Liver (tissue), 9 donors: ENCODE measurements around the gene WDR19. TPM values are rescaled to one million over a fixed set of nuclear protein-coding genes. Genes with fewer than 3 reads are reported as not detected.

ENCODE experiments used
- DNase-seq: peaks from one replicate; pipeline ENCODE4 v3.0.0-alpha.2; 2017; ENCODE audit warnings: low spot score
- H3K27ac ChIP-seq, 2 donors: one replicate each; pipeline ENCODE4 v1.7.0; 2013; ENCODE audit warnings: inconsistent platforms in 2 of 2, low read length in 2 of 2, control low read depth in 1 of 2, low read depth in 1 of 2, mild to moderate bottlenecking in 1 of 2
- H3K27me3 ChIP-seq, 4 donors: one replicate each; pipeline versions ENCODE4 v1.6.1 to v1.7.0; 2013; ENCODE audit warnings: low read length in 3 of 4, inconsistent platforms in 1 of 4, mild to moderate bottlenecking in 1 of 4, moderate library complexity in 1 of 4; ENCODE audit not compliant: control insufficient read depth in 4 of 4, insufficient read depth in 4 of 4
- H3K36me3 ChIP-seq, 4 donors: one replicate each; pipeline versions ENCODE4 v1.6.1 to v1.7.0; 2013; ENCODE audit warnings: low read length in 3 of 4, mild to moderate bottlenecking in 3 of 4, low read depth in 1 of 4, moderate library complexity in 1 of 4; ENCODE audit not compliant: control insufficient read depth in 4 of 4, insufficient read depth in 3 of 4
- H3K4me1 ChIP-seq, 4 donors: one replicate each; pipeline versions ENCODE4 v1.6.1 to v1.7.0; 2013; ENCODE audit warnings: low read length in 3 of 4, mild to moderate bottlenecking in 3 of 4, moderate library complexity in 1 of 4; ENCODE audit not compliant: control insufficient read depth in 4 of 4, insufficient read depth in 4 of 4
- H3K4me3 ChIP-seq, 3 donors: one replicate each; pipeline versions ENCODE4 v1.6.1 to v1.7.0; 2013; ENCODE audit warnings: low read length in 3 of 3, control low read depth in 1 of 3, low read depth in 1 of 3, mild to moderate bottlenecking in 1 of 3
- H3K9ac ChIP-seq, 2 donors: one replicate each; pipeline ENCODE4 v1.7.0; 2013; ENCODE audit warnings: low read length in 2 of 2, mild to moderate bottlenecking in 2 of 2, moderate library complexity in 2 of 2, control low read depth in 1 of 2, low read depth in 1 of 2
- H3K9me3 ChIP-seq, 4 donors: one replicate each; pipeline versions ENCODE4 v1.6.1 to v1.7.0; 2013; ENCODE audit warnings: low read length in 3 of 4; ENCODE audit not compliant: control insufficient read depth in 4 of 4
- EGR1 ChIP-seq, 2 donors: IDR thresholded peaks; 2 replicates each; pipeline ENCODE4 v1.6.1; 2016 to 2018; ENCODE audit warnings: antibody characterized with exemption in 2 of 2, low read depth in 2 of 2
- FOXA1 ChIP-seq: IDR thresholded peaks from 2 replicates; pipeline ENCODE4 v1.6.1; 2016; ENCODE audit warnings: antibody characterized with exemption
- FOXA2 ChIP-seq: IDR thresholded peaks from 2 replicates; pipeline ENCODE4 v1.6.1; 2016; ENCODE audit warnings: antibody characterized with exemption
- GABPA ChIP-seq, 2 donors: IDR thresholded peaks in 1 of 2; conservative IDR thresholded peaks in 1 of 2; 2 replicates each; pipeline ENCODE4 v1.6.1; 2016; ENCODE audit warnings: antibody characterized with exemption in 2 of 2, mild to moderate bottlenecking in 1 of 2, moderate library complexity in 1 of 2
- HNF4A ChIP-seq, 2 donors: conservative IDR thresholded peaks; 2 replicates each; pipeline ENCODE4 v1.6.1; 2016; ENCODE audit warnings: antibody characterized with exemption in 2 of 2, mild to moderate bottlenecking in 2 of 2
- HNF4G ChIP-seq: IDR thresholded peaks from 2 replicates; pipeline ENCODE4 v1.6.1; 2016; ENCODE audit warnings: antibody characterized with exemption
- JUND ChIP-seq, 2 donors: IDR thresholded peaks; 2 replicates each; pipeline ENCODE4 v1.6.1; 2016; ENCODE audit warnings: antibody characterized with exemption in 2 of 2
- NR2F2 ChIP-seq: IDR thresholded peaks from 2 replicates; pipeline ENCODE4 v1.6.1; 2016; ENCODE audit warnings: antibody characterized with exemption
- RAD21 ChIP-seq, 2 donors: IDR thresholded peaks; 2 replicates each; pipeline ENCODE4 v1.6.1; 2016; ENCODE audit warnings: antibody characterized with exemption in 2 of 2, mild to moderate bottlenecking in 2 of 2
- RXRA ChIP-seq, 2 donors: IDR thresholded peaks; 2 replicates each; pipeline ENCODE4 v1.6.1; 2017 to 2018; ENCODE audit warnings: antibody characterized with exemption in 2 of 2, mild to moderate bottlenecking in 1 of 2
- TAF1 ChIP-seq: conservative IDR thresholded peaks from 2 replicates; pipeline ENCODE4 v1.6.1; 2016; ENCODE audit warnings: antibody characterized with exemption, mild to moderate bottlenecking
- YY1 ChIP-seq: IDR thresholded peaks from 2 replicates; pipeline ENCODE4 v1.6.1; 2016; ENCODE audit warnings: antibody characterized with exemption, mild to moderate bottlenecking
- polyA plus RNA-seq, 2 donors: library from polyadenylated mRNA; stranded (reverse) in 1 of 2; unstranded in 1 of 2; fragments of 200-250 nt in 1 of 2; fragments of >200 nt in 1 of 2; fragmentation: Nextera tagmentation in 1 of 2; extraction: Ambion mirVana in 1 of 2; gene quantifications; one replicate each; pipeline versions ENCODE4 v1.2.1 to v1.2.3, GENCODE V29; 2013 to 2015
- total RNA-seq, 2 donors: library from RNA; depleted of rRNA; stranded (reverse); fragments of >200 nt; gene quantifications; one replicate each; pipeline ENCODE4 v1.2.3, GENCODE V29; 2014
- TF ChIP-seq, protein P1 (sequence below): IDR thresholded peaks from 2 replicates; pipeline ENCODE4 v1.6.1; 2016; ENCODE audit warnings: antibody characterized with exemption, mild to moderate bottlenecking
- TF ChIP-seq, protein P2 (sequence below): IDR thresholded peaks from 2 replicates; pipeline ENCODE4 v1.6.1; 2016; ENCODE audit warnings: antibody characterized with exemption
- TF ChIP-seq, protein P3 (sequence below): fragments of 150-350 bp; IDR thresholded peaks from 2 replicates; pipeline ENCODE4 v1.5.1; 2017; ENCODE audit warnings: improper control_type of control experiment, low read depth, low read length; ENCODE audit not compliant: missing input control
- TF ChIP-seq, protein P4 (sequence below): IDR thresholded peaks from 2 replicates; pipeline ENCODE4 v1.6.1; 2016; ENCODE audit warnings: antibody characterized with exemption
- TF ChIP-seq, protein P5 (sequence below): IDR thresholded peaks from 2 replicates; pipeline ENCODE4 v1.6.1; 2016; ENCODE audit warnings: antibody characterized with exemption
- donor health status: healthy.
- donor health status: healthy.
- donor health status: healthy.
- donor health status: healthy.
- donor health status: healthy.

The WDR19 gene
- total and polyA plus RNA-seq, 4 donors = 9.5 to 34.3 (median 17.7) TPM

DNA sequence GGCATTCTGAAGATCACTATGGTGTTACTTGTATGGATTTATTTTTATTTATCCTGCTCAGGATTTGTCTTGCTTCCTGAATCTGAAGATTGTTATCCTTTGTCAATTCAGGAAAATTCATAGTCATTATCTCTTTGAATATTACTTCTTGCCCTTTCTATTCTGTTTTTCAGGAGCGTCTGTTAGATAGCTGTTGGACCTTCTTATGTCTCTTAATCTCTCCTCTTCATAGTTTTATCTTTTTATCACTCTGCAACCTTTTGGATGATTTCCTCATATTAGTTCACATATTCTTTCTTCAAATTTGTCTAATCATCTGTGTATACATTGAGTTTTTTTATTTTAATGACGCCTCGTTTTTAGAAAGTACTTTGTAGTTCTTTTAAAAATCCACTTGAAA is 19.6 kb downstream of the WDR19 start (continued):
- TF ChIP-seq YY1 (no peak), EGR1 (IDR thresholded peaks at IDR 0.05; ENCODE audit: low read depth in 2 of 2) (no peak)

DNA sequence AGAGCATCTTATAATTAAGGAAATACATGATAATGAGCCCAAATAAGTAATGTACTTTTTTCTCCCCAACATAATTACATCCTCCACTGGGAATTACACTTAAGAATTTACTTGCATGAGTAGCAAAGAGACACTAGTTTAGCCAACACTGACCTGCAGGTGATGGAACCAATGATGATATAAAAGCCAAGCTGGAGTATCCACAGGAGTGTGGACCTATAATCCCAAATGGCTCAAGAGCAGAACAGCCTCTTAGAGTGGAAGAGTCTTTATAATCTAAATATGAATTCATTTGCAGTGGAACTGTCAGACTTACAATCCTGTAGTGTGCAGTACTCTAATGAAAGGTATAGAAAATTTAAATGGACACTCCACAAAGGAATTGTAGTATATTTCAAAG is 22.2 kb downstream of the WDR19 start:
- TF ChIP-seq RXRA (IDR thresholded peaks at IDR 0.05) (no peak), HNF4A (conservative IDR thresholded peaks at IDR 0.05) (no peak), FOXA2 (no peak), RAD21 (IDR thresholded peaks at IDR 0.05) (no peak), TAF1 (no peak), JUND (IDR thresholded peaks at IDR 0.05) (no peak), FOXA1 (no peak), NR2F2 (no peak), HNF4G (no peak), GABPA (IDR thresholded peaks at IDR 0.05 in 1 of 2, conservative IDR thresholded peaks at IDR 0.05 in 1 of 2) (no peak), YY1 (no peak)
- TF ChIP-seq, protein P1, sequence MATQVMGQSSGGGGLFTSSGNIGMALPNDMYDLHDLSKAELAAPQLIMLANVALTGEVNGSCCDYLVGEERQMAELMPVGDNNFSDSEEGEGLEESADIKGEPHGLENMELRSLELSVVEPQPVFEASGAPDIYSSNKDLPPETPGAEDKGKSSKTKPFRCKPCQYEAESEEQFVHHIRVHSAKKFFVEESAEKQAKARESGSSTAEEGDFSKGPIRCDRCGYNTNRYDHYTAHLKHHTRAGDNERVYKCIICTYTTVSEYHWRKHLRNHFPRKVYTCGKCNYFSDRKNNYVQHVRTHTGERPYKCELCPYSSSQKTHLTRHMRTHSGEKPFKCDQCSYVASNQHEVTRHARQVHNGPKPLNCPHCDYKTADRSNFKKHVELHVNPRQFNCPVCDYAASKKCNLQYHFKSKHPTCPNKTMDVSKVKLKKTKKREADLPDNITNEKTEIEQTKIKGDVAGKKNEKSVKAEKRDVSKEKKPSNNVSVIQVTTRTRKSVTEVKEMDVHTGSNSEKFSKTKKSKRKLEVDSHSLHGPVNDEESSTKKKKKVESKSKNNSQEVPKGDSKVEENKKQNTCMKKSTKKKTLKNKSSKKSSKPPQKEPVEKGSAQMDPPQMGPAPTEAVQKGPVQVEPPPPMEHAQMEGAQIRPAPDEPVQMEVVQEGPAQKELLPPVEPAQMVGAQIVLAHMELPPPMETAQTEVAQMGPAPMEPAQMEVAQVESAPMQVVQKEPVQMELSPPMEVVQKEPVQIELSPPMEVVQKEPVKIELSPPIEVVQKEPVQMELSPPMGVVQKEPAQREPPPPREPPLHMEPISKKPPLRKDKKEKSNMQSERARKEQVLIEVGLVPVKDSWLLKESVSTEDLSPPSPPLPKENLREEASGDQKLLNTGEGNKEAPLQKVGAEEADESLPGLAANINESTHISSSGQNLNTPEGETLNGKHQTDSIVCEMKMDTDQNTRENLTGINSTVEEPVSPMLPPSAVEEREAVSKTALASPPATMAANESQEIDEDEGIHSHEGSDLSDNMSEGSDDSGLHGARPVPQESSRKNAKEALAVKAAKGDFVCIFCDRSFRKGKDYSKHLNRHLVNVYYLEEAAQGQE = no peak
- TF ChIP-seq, protein P2, sequence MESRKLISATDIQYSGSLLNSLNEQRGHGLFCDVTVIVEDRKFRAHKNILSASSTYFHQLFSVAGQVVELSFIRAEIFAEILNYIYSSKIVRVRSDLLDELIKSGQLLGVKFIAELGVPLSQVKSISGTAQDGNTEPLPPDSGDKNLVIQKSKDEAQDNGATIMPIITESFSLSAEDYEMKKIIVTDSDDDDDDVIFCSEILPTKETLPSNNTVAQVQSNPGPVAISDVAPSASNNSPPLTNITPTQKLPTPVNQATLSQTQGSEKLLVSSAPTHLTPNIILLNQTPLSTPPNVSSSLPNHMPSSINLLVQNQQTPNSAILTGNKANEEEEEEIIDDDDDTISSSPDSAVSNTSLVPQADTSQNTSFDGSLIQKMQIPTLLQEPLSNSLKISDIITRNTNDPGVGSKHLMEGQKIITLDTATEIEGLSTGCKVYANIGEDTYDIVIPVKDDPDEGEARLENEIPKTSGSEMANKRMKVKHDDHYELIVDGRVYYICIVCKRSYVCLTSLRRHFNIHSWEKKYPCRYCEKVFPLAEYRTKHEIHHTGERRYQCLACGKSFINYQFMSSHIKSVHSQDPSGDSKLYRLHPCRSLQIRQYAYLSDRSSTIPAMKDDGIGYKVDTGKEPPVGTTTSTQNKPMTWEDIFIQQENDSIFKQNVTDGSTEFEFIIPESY = no peak
- TF ChIP-seq, protein P3, sequence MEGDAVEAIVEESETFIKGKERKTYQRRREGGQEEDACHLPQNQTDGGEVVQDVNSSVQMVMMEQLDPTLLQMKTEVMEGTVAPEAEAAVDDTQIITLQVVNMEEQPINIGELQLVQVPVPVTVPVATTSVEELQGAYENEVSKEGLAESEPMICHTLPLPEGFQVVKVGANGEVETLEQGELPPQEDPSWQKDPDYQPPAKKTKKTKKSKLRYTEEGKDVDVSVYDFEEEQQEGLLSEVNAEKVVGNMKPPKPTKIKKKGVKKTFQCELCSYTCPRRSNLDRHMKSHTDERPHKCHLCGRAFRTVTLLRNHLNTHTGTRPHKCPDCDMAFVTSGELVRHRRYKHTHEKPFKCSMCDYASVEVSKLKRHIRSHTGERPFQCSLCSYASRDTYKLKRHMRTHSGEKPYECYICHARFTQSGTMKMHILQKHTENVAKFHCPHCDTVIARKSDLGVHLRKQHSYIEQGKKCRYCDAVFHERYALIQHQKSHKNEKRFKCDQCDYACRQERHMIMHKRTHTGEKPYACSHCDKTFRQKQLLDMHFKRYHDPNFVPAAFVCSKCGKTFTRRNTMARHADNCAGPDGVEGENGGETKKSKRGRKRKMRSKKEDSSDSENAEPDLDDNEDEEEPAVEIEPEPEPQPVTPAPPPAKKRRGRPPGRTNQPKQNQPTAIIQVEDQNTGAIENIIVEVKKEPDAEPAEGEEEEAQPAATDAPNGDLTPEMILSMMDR = no peak
- TF ChIP-seq, protein P4, sequence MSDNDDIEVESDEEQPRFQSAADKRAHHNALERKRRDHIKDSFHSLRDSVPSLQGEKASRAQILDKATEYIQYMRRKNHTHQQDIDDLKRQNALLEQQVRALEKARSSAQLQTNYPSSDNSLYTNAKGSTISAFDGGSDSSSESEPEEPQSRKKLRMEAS = no peak
- TF ChIP-seq, protein P5, sequence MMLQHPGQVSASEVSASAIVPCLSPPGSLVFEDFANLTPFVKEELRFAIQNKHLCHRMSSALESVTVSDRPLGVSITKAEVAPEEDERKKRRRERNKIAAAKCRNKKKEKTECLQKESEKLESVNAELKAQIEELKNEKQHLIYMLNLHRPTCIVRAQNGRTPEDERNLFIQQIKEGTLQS = no peak
- H3K27me3 ChIP-seq = no peaks in the 10 kb centered on the region
- no peak overlapping the region for H3K9ac ChIP-seq
- DNase-seq = no peak
- no peaks in the 10 kb centered on the region for H3K9me3 ChIP-seq
- no peak overlapping the region for H3K27ac ChIP-seq
- H3K4me1 ChIP-seq = peaks cover 0 to 12% (median 9%) of the 10 kb centered on the region in 4 donors
- H3K4me3 ChIP-seq = no peak overlapping the region
- H3K36me3 ChIP-seq = peaks cover 0 to 14% (median 6%) of the 10 kb centered on the region in 4 donors
